Activated CD8-positive, alpha-beta memory T cell treated with anti-CD3 and anti-CD28 coated beads, Interleukin-2, amount 10 ng/mL, durations not matched to agents 7 days and 5 days (primary cell): ENCODE results near the gene STRBP. TPM values are rescaled to one million over a fixed set of nuclear protein-coding genes. Genes with fewer than 3 reads are reported as not detected.

Source experiments
- ATAC-seq: fragments of 150-1000 bp; cut with Tn5 transposase; one replicate; pipeline ENCODE4 v1.10.0; 2021; ENCODE audit warnings: moderate library complexity
- CTCF ChIA-PET: fragments of 350-600 bp; sonication (Branson Sonifier 250); formaldehyde crosslinking; loops from one replicate; lab custom pipeline; 2021; ENCODE audit warnings: antibody characterized with exemption; lab: Charles Lee
- DNase-seq: peaks from one replicate; pipeline ENCODE4 v3.0.0-alpha.2; 2020
- H3K27ac Mint-ChIP-seq: one replicate; pipeline ENCODE4 v1.8.0; 2021; ENCODE audit warnings: mild to moderate bottlenecking, mixed read lengths
- H3K27me3 Mint-ChIP-seq: one replicate; pipeline ENCODE4 v1.8.0; 2021; ENCODE audit warnings: mixed read lengths
- H3K36me3 Mint-ChIP-seq: one replicate; pipeline ENCODE4 v1.8.0; 2021; ENCODE audit warnings: mild to moderate bottlenecking, mixed read lengths
- H3K4me1 Mint-ChIP-seq: one replicate; pipeline ENCODE4 v1.8.0; 2021; ENCODE audit warnings: mixed read lengths
- H3K4me3 Mint-ChIP-seq: one replicate; pipeline ENCODE4 v1.8.0; 2021; ENCODE audit warnings: mild to moderate bottlenecking, moderate library complexity, mixed read lengths
- H3K9me3 Mint-ChIP-seq: one replicate; pipeline ENCODE4 v1.8.0; 2022; ENCODE audit warnings: low read depth, mixed read lengths
- total RNA-seq, 2 experiments: library from RNA; stranded (reverse); gene quantifications; one replicate each; pipeline ENCODE4 v1.2.3, GENCODE V29; 2021

Gene STRBP
- total RNA-seq, 2 experiments from 2014 or later: 19.3 to 27.4 TPM

DNA sequence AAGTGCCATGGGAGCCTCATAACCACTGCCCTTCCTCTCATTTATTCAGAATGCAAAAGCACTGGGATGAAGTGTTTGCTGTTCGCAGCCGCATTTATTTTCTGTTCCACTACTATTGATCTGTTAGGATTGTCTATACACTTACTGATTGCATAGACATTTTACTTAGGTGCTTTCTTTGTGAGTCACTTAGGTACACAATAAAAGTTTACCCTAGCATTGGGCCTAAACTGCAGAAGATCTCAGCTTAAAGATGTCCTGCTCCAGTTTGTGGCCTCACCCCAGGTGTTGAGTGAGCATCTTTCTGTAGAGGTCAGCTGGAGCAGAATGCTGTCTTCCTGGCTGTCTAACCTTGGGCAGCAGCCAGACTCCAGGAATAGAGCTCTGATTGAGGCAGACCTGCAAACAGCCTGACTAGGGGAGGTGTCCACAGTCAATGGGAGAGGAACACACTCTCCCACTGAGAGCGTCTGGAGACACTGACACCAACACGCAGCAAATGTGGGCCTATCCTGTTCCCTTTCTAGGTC lies 181.0 kb downstream of the STRBP start:
- CTCF ChIA-PET: interaction anchor here (0.7 to 1.3 kb wide), 2 partner anchors 11 to 12 kb away, joined by 3 read pairs; no protein-coding TSS in a partner anchor
- Mint-ChIP-seq H3K27me3 (no peaks in the 10 kb centered on the region), H3K4me1 (peaks cover 4% of the 10 kb centered on the region), H3K27ac (no peak overlapping the region), H3K9me3 (no peaks in the 10 kb centered on the region), H3K36me3 (peaks cover 10% of the 10 kb centered on the region), H3K4me3 (no peak overlapping the region)
- no peak for ATAC-seq
- DNase-seq: no peak

DNA sequence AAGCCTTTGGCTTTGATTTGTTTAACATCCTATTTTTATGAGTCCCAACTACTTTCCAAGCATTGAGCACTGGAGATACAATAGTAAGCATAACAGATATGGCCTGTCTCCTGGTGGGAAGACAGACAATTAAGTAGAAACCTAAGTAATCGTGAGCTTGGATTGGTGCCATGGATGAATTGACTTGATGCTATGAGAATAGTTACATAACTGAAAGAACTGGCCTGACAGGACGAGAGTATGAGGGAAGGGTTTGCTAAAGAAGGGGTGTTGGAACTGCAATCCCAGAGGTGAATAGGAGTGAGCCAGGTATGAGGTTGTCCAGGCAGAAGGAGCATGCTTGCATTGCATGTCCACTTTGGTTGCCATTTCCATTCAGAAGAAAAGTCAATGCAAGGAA lies 182.5 kb downstream of the STRBP start:
- DNase-seq: no peak
- Mint-ChIP-seq H3K27me3 (no peaks in the 10 kb centered on the region), H3K36me3 (peaks cover 11% of the 10 kb centered on the region), H3K4me3 (no peak overlapping the region), H3K9me3 (no peaks in the 10 kb centered on the region), H3K4me1 (peaks cover 4% of the 10 kb centered on the region), H3K27ac (no peak overlapping the region)
- CTCF ChIA-PET: interaction anchor here (0.9 kb wide), 1 partner anchor 264 kb away, joined by 4 read pairs; no protein-coding TSS in a partner anchor
- no peak for ATAC-seq

DNA sequence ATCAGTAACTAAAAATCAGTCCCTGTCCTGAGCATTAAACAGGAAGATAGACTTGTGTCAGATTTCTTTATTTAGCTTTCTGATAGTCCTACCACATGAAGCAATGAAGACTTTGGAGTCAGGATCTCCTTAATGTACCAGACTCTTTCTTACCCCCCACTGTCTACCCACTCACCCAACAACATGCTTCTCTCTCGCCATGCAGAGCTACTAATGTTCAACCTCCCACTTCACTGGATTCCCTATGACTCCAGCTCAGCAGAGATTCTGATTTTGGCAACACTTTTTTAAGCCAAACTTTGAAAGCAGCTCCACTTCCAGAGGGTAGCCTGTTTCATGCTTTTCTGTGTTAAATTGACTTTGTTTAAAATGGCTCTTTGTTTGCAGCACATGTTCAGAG lies 184.1 kb downstream of the STRBP start:
- ATAC-seq (no peak), DNase-seq (no peak)
- no peaks in the 10 kb centered on the region for H3K9me3 Mint-ChIP-seq
- CTCF ChIA-PET: interaction anchor here (0.9 kb wide), 1 partner anchor 272 kb away, joined by 3 read pairs; no protein-coding TSS in a partner anchor
- H3K4me3 Mint-ChIP-seq: no peak overlapping the region
- H3K36me3 Mint-ChIP-seq: peaks cover 13% of the 10 kb centered on the region
- H3K27ac Mint-ChIP-seq: no peak overlapping the region
- H3K27me3 Mint-ChIP-seq: no peaks in the 10 kb centered on the region
- H3K4me1 Mint-ChIP-seq: peaks cover 4% of the 10 kb centered on the region

DNA sequence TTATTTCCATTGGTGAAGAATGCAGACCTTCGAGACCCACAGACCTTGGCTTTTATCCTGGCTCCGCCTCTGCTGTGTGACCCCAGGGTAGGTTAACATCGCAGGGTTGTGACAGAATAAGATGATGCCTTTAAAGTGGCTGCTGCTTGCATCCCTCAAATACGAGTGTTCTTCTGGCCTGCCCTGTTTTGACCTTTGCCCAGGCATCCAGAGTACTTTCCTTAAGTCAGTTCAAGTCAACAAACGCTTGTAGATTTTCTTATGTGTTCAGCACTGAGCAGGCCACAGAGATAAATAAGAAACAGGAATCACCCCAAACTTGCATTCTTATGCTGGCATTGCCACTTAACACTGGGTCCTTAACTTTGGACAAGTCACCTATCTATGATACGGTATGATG lies 184.7 kb downstream of the STRBP start:
- peaks cover 4% of the 10 kb centered on the region for H3K4me1 Mint-ChIP-seq
- peaks cover 13% of the 10 kb centered on the region for H3K36me3 Mint-ChIP-seq
- DNase-seq (no peak), ATAC-seq (no peak)
- CTCF ChIA-PET: interaction anchor here (2.2 to 4.0 kb wide), 2 partner anchors 9 to 266 kb away, joined by 8 to 40 read pairs; no protein-coding TSS in a partner anchor
- H3K27me3 Mint-ChIP-seq: no peaks in the 10 kb centered on the region
- H3K27ac Mint-ChIP-seq: no peak overlapping the region
- no peaks in the 10 kb centered on the region for H3K9me3 Mint-ChIP-seq
- H3K4me3 Mint-ChIP-seq: no peak overlapping the region

DNA sequence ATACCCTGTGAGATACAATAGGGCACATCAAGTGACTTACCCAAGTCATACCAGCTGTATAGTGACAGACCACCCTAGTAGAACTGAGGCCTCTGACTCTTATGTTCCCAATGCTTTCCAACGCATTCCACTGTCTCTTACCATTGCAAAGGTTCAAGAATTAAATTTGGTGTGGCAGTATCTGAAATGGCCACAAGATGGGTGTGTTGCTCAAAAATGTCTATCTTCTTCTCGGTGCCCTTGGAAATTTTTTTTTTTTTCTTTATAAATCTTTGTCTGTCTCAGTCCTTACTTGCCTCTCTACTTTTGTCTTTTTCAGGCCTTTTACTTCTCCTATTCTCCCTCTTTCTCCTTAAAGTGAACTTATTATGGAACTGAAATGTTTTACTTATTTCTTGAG lies 186.6 kb downstream of the STRBP start:
- Mint-ChIP-seq H3K9me3 (no peaks in the 10 kb centered on the region), H3K36me3 (peaks cover 13% of the 10 kb centered on the region), H3K4me3 (no peak overlapping the region), H3K4me1 (peaks cover 4% of the 10 kb centered on the region), H3K27ac (no peak overlapping the region), H3K27me3 (no peaks in the 10 kb centered on the region)
- DNase-seq (no peak), ATAC-seq (no peak)
- CTCF ChIA-PET: interaction anchor here (0.7 to 4.0 kb wide), 8 partner anchors 10 to 278 kb away, joined by 3 to 40 read pairs (median 4); no protein-coding TSS in a partner anchor

DNA sequence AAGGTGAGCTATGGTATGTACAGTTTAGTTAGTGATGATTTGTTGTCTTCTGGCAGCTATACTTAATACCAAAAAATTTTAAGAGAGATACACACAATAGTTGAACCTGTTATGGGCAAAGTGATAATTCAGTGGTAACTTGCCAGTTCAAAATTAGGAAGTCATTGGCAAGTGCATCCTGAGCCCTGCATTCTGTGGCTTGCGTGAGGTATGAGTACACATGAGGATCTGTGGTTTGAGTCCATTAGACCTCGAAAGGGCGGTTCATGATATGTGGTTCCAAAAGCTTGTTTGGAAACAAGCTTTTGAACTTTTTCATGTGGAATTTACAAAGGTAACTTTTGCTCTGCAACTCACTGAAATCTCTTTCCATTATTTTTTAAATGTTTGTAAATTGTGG lies 187.9 kb downstream of the STRBP start:
- Mint-ChIP-seq H3K4me1 (no peaks in the 10 kb centered on the region), H3K4me3 (no peak overlapping the region), H3K27ac (no peak overlapping the region), H3K36me3 (peaks cover 11% of the 10 kb centered on the region), H3K27me3 (no peaks in the 10 kb centered on the region), H3K9me3 (no peaks in the 10 kb centered on the region)
- CTCF ChIA-PET: interaction anchor here (0.9 to 4.0 kb wide), 5 partner anchors 9 to 269 kb away, joined by 3 to 40 read pairs (median 4); no protein-coding TSS in a partner anchor
- DNase-seq (no peak), ATAC-seq (no peak)

DNA sequence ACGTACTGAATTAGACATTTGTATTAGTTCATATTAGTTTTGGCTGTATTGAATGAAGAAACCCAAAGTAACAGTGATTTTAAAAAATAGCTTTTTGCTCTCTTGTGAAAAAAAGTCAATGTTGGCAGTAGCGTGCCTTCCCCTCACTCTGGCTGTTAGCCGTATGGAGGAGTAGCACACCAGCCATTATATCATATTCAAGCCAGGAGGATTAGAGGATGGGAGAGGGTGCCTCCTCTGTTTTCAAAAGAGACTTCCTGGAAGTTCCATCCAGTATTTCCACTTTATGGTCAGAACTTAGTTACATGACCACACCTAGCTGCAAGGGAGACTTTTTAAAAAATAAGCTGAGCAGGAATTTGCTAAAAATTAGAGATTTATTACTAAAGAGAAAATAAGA lies 193.8 kb downstream of the STRBP start:
- peaks cover 3% of the 10 kb centered on the region for H3K4me1 Mint-ChIP-seq
- H3K36me3 Mint-ChIP-seq: peaks cover 14% of the 10 kb centered on the region
- CTCF ChIA-PET: interaction anchor here (1.5 kb wide), 1 partner anchor 275 kb away, joined by 5 read pairs; no protein-coding TSS in a partner anchor
- no peaks in the 10 kb centered on the region for H3K9me3 Mint-ChIP-seq
- no peaks in the 10 kb centered on the region for H3K27me3 Mint-ChIP-seq
- H3K27ac Mint-ChIP-seq: no peak overlapping the region
- ATAC-seq (no peak), DNase-seq (no peak)
- no peak overlapping the region for H3K4me3 Mint-ChIP-seq

DNA sequence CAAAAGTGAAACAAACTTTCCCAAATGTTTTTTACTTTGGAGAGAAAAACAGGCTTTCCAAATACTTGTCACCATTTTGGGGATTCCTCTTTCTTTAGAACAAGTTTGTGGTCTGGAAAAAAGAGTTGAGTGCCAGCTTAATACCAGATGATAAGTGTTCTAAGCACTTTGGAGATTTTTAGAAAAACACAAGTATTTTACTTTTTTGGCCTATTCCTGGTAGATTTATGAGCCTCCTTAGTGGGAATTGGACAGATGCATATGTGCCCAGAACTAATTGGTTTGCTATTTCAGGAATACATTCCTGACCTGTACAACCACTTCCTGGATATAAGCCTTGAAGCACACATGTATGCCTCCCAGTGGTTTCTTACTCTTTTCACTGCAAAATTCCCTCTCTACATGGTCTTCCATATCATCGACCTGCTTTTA lies 194.4 kb downstream of the STRBP start:
- peaks cover 3% of the 10 kb centered on the region for H3K4me1 Mint-ChIP-seq
- H3K27me3 Mint-ChIP-seq: no peaks in the 10 kb centered on the region
- DNase-seq: no peak
- H3K27ac Mint-ChIP-seq: no peak overlapping the region
- H3K9me3 Mint-ChIP-seq: no peaks in the 10 kb centered on the region
- ATAC-seq: no peak
- peaks cover 12% of the 10 kb centered on the region for H3K36me3 Mint-ChIP-seq
- H3K4me3 Mint-ChIP-seq: no peak overlapping the region
- CTCF ChIA-PET: interaction anchor here (1.3 kb wide), 1 partner anchor 275 kb away, joined by 5 read pairs; no protein-coding TSS in a partner anchor

DNA sequence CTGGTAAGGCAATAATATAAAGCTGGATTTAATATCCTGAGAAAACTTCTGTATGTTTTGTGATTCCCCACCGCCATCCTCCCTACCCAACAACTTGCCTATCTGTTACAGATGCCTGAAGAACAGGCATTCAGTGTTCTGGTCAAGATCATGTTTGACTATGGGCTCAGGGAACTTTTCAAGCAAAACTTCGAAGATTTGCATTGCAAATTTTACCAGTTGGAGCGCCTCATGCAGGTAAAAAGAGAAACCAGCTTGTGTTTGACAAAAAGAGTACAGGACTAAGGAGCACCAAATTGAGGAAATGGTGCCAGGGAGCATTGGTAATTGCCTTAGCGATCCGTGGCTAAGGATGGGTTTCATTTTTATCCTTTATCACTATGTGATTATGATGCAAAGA lies 194.9 kb downstream of the STRBP start:
- H3K4me3 Mint-ChIP-seq: no peak overlapping the region
- no peak overlapping the region for H3K27ac Mint-ChIP-seq
- no peak for DNase-seq
- H3K27me3 Mint-ChIP-seq: no peaks in the 10 kb centered on the region
- no peaks in the 10 kb centered on the region for H3K9me3 Mint-ChIP-seq
- peaks cover 12% of the 10 kb centered on the region for H3K36me3 Mint-ChIP-seq
- CTCF ChIA-PET: interaction anchor here (1.0 to 1.3 kb wide), 2 partner anchors 11 to 276 kb away, joined by 3 to 5 read pairs; no protein-coding TSS in a partner anchor
- peaks cover 3% of the 10 kb centered on the region for H3K4me1 Mint-ChIP-seq
- ATAC-seq: no peak

DNA sequence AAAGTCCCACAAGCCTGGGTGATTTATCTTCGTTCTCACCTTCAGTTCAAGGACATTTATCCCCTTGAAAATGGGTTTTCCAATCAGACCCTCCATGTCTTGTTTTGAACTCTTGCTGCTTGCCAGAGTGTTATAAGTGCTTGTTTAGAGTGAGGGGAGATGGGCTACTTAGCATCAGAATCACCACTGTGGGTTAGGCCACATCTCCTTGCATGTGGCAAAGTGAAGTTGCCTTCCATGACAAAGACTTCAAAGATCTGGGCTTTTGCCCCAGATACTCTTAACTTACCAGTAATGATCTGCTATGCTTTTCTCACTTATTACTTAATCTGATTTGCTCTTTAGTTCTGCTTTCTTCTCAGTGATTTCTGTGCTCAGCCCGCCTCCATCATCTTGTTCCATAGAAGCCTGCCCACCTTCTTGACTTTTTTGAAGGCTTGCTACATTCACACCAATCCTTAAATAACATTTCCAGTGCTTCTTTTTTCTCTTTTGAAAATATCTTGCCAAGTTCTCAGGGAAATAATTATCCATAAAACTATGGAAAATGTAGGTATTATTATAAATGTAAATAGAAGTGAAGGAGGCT lies 195.9 kb downstream of the STRBP start:
- no peak for DNase-seq
- no peak overlapping the region for H3K27ac Mint-ChIP-seq

More for the DNA sequence above, 195.9 kb downstream of the STRBP start:
- Mint-ChIP-seq H3K9me3 (no peaks in the 10 kb centered on the region), H3K4me3 (no peak overlapping the region), H3K36me3 (peaks cover 12% of the 10 kb centered on the region), H3K27me3 (no peaks in the 10 kb centered on the region), H3K4me1 (peaks cover 3% of the 10 kb centered on the region)
- CTCF ChIA-PET: interaction anchor here (1.0 to 1.6 kb wide), 2 partner anchors 9 to 10 kb away, joined by 3 to 4 read pairs; no protein-coding TSS in a partner anchor
- no peak for ATAC-seq

Other genes starting within 250 kb of the STRBP start
- gene GPR21, start 234.9 kb downstream of the STRBP start, total RNA-seq: 1 to 10 TPM in 1 of 2 experiments, under 1 TPM in 1; 0.37 to 1.2 TPM
- not detected for gene CRB2, start 87.6 kb upstream of the STRBP start, total RNA-seq